K562 (cell line): ENCODE data around the gene PCSK2. TPM values are rescaled to one million over a fixed set of nuclear protein-coding genes. Genes with fewer than 3 reads are reported as not detected.

Source experiments
- ATAC-seq: fragments of 200-7000 bp; cut with Tn5 transposase; 3 replicates; pipeline ENCODE4 v1.9.1; 2020; ENCODE audit warnings: moderate library complexity
- BruUV-seq: library from RNA; stranded (reverse); fragments of 400-500 nt; replicated peaks from 2 replicates; lab custom pipeline; 2021; lab: Mats Ljungman, UMichigan
- CTCF ChIA-PET: fragments of 300-600 bp; formaldehyde crosslinking; extraction: SDS; loops from one replicate; lab custom pipeline; 2021; ENCODE audit warnings: low intra/inter-chr PET ratio; lab: Yijun Ruan, JAX
- POLR2A ChIA-PET: fragments of 300-600, 350-650 bp; sonication (Branson Sonifier 250); formaldehyde crosslinking; extraction: SDS; loops from one replicate; lab custom pipeline; 2021; ENCODE audit warnings: antibody characterized with exemption, inconsistent platforms; lab: Yijun Ruan, JAX
- DNase-seq, 4 experiments: peaks; one replicate each; pipeline versions ENCODE4 v3.0.0 to v3.0.0-alpha.2; 2011 to 2018; ENCODE audit warnings: low spot score in 3 of 4, mixed read lengths in 3 of 4; ENCODE audit errors: extremely low read depth in 1 of 4
- FAIRE-seq: peaks from 2 replicates; lab custom pipeline; 2011; peaks lifted over from hg19 to GRCh38; lab: Jason Lieb, UNC
- H2AFZ ChIP-seq: 2 replicates; pipeline ENCODE4 v1.6.0; 2011; ENCODE audit warnings: low read depth, low read length, control low read depth, inconsistent platforms
- H3K27ac ChIP-seq: fragments of 200-600 bp; 3 replicates; pipeline ENCODE4 v1.8.0; 2011; ENCODE audit warnings: low read depth, mild to moderate bottlenecking, control low read depth, inconsistent platforms, low read length, moderate library complexity, mixed read lengths; ENCODE audit errors: extremely low read depth
- H3K27me3 ChIP-seq, 2 experiments: fragments of 300-600 bp in 1 of 2; 2 replicates in 1 of 2; 3 replicates in 1 of 2; pipeline versions ENCODE4 v1.6.0 to v1.8.0; 2011; ENCODE audit warnings: inconsistent platforms in 2 of 2, low read length in 2 of 2, mild to moderate bottlenecking in 1 of 2, mixed read lengths in 1 of 2, moderate library complexity in 1 of 2; ENCODE audit not compliant: control insufficient read depth in 2 of 2, insufficient read depth in 2 of 2
- H3K36me3 ChIP-seq: fragments of 300-600 bp; 3 replicates; pipeline ENCODE4 v1.8.0; 2011; ENCODE audit warnings: mild to moderate bottlenecking, low read length, inconsistent platforms; ENCODE audit not compliant: control insufficient read depth, insufficient read depth
- H3K4me1 ChIP-seq, 2 experiments: fragments of 200-600 bp in 1 of 2; replicated peaks in 1 of 2; 2 replicates in 1 of 2; 3 replicates in 1 of 2; pipeline versions ENCODE4 v1.5.1 to v1.8.0; 2011; ENCODE audit warnings: inconsistent platforms in 2 of 2, low read length in 2 of 2, mild to moderate bottlenecking in 1 of 2, mixed read lengths in 1 of 2, moderate library complexity in 1 of 2; ENCODE audit not compliant: control insufficient read depth in 2 of 2, insufficient read depth in 2 of 2
- H3K4me2 ChIP-seq: 2 replicates; pipeline ENCODE4 v1.6.1; 2011; ENCODE audit warnings: low read length, control low read depth, inconsistent platforms, mixed read lengths; ENCODE audit not compliant: insufficient read depth
- H3K4me3 ChIP-seq: fragments of 200-600 bp; sonication (generic), shearing (Covaris generic); 2 replicates; pipeline ENCODE4 v1.5.1; 2016; ENCODE audit warnings: control low read depth, inconsistent platforms
- H3K79me2 ChIP-seq: fragments of 200-600 bp; 3 replicates; pipeline ENCODE4 v1.8.0; 2011; ENCODE audit warnings: low read length, inconsistent platforms; ENCODE audit not compliant: control insufficient read depth, insufficient read depth
- H3K9ac ChIP-seq, 2 experiments: 2 replicates each; pipeline versions ENCODE4 v1.6.0 to v1.6.1; 2011; ENCODE audit warnings: low read depth in 2 of 2, low read length in 2 of 2, control low read depth in 1 of 2, inconsistent platforms in 1 of 2, mild to moderate bottlenecking in 1 of 2, mixed read lengths in 1 of 2; ENCODE audit not compliant: insufficient read depth in 1 of 2
- H3K9me1 ChIP-seq: one replicate; pipeline ENCODE4 v1.6.0; 2011; ENCODE audit warnings: inconsistent platforms, mild to moderate bottlenecking, low read length, moderate library complexity; ENCODE audit not compliant: control insufficient read depth, insufficient read depth
- H3K9me3 ChIP-seq: replicated peaks from 2 replicates; pipeline ENCODE4 v1.5.1; 2011; ENCODE audit warnings: low read depth, low read length, inconsistent platforms; ENCODE audit not compliant: control insufficient read depth, insufficient read depth
- H4K20me1 ChIP-seq: replicated peaks from 2 replicates; pipeline ENCODE4 v1.6.1; 2011; ENCODE audit warnings: low read length, inconsistent platforms, mixed read lengths; ENCODE audit not compliant: control insufficient read depth, insufficient read depth
- BMI1 ChIP-seq: fragments of 150-350 bp; IDR thresholded peaks from 2 replicates; pipeline ENCODE4 v1.6.1; 2014; ENCODE audit warnings: low read length
- CBFB ChIP-seq: sonication (generic); formaldehyde crosslinking; IDR thresholded peaks from 2 replicates; pipeline ENCODE4 v1.4.0; 2020; ENCODE audit warnings: mild to moderate bottlenecking, missing genetic modification reagents
- FOXM1 ChIP-seq, 2 experiments: fragments of 450-650 bp in 1 of 2; sonication (generic) in 1 of 2; formaldehyde crosslinking in 1 of 2; IDR thresholded peaks; 2 replicates each; pipeline versions ENCODE4 v1.6.1 to v1.9.0; 2017 to 2022; ENCODE audit warnings: low read depth in 2 of 2, mild to moderate bottlenecking in 2 of 2, missing genetic modification reagents in 1 of 2, moderate library complexity in 1 of 2
- HMBOX1 ChIP-seq: sonication (generic); IDR thresholded peaks from 2 replicates; pipeline ENCODE4 v1.6.1; 2016
- KAT8 ChIP-seq: fragments of 450-650 bp; IDR thresholded peaks from 2 replicates; pipeline ENCODE4 v1.6.1; 2016; ENCODE audit warnings: low read depth, mild to moderate bottlenecking
- MCM3 ChIP-seq: fragments of 450-650 bp; IDR thresholded peaks from 2 replicates; pipeline ENCODE4 v1.6.1; 2016
- MYC ChIP-seq, 2 experiments: fragments of 250-450 bp in 1 of 2; sonication (Bioruptor Pico) in 1 of 2; IDR thresholded peaks; 2 replicates each; pipeline versions ENCODE4 v1.5.1 to v1.6.1; 2012 to 2021; ENCODE audit warnings: low read depth in 2 of 2, borderline replicate concordance in 1 of 2, improper control_type of control experiment in 1 of 2, low read length in 1 of 2, mild to moderate bottlenecking in 1 of 2, moderate library complexity in 1 of 2
- NELFE ChIP-seq: IDR thresholded peaks from 2 replicates; pipeline ENCODE4 v1.6.1; 2011; ENCODE audit warnings: mild to moderate bottlenecking; ENCODE audit not compliant: insufficient read depth, insufficient read length
- STAT5B ChIP-seq: fragments of 250-450 bp; sonication (Bioruptor Pico); IDR thresholded peaks from 2 replicates; pipeline ENCODE4 v1.8.0; 2021; ENCODE audit warnings: mild to moderate bottlenecking, inconsistent platforms
- ZBTB34 ChIP-seq: fragments of 250-450 bp; sonication (Bioruptor Pico); IDR thresholded peaks from 2 replicates; pipeline ENCODE4 v1.8.0; 2021; ENCODE audit warnings: mild to moderate bottlenecking, moderate library complexity
- ZNF232 ChIP-seq: sonication (generic); formaldehyde crosslinking; IDR thresholded peaks from 2 replicates; pipeline ENCODE4 v1.8.0; 2022; ENCODE audit warnings: mild to moderate bottlenecking, missing genetic modification reagents
- ZNF24 ChIP-seq: fragments of 450-650 bp; IDR thresholded peaks from 2 replicates; pipeline ENCODE4 v1.6.1; 2016
- ZNF79 ChIP-seq: fragments of 250-450 bp; sonication (Bioruptor Pico); IDR thresholded peaks from 2 replicates; pipeline ENCODE4 v1.4.0; 2020; ENCODE audit warnings: low read depth, mild to moderate bottlenecking, moderate library complexity
- WGBS: fragments of 100-300 bp; shearing (Covaris generic); methylation state at CpG from one replicate; pipeline ENCODE4 v1.1.6; 2016; ENCODE audit warnings: low coverage, mixed read lengths; ENCODE audit not compliant: insufficient coverage; ENCODE audit errors: missing lambda C conversion rate; 5-methylcytosine and 5-hydroxymethylcytosine counted together
- in situ Hi-C: fragments of 300-500 bp; cut with MboI; formaldehyde crosslinking; loops from 4 replicates; pipeline ENCODE4 v1.15.0; 2018; ENCODE audit warnings: inconsistent platforms, mixed read lengths
- intact Hi-C: fragments of 100-400 bp; cut with micrococcal nuclease; formaldehyde crosslinking; loops from 2 replicates; pipeline ENCODE4 v1.14.2; 2022
- polyA plus RNA-seq, 8 experiments: library from polyadenylated mRNA; depleted of rRNA in 4 of 8; stranded (reverse) in 5 of 8; unstranded in 3 of 8; fragments of >200 nt; fragmentation: Nextera tagmentation in 2 of 8; fragmentation: Illumina TruSeq in 1 of 8; extraction: Ambion mirVana in 2 of 8; extraction: Trizol in 1 of 8; gene quantifications; 2 replicates each; pipeline versions ENCODE4 v1.2.1 to v1.2.3, GENCODE V29; 2011 to 2014; ENCODE audit warnings: inconsistent platforms in 1 of 8, missing spikeins in 1 of 8
- total RNA-seq, 7 experiments: library from RNA; depleted of rRNA in 6 of 7; stranded (reverse); fragments of >200 nt in 6 of 7; fragmentation: Illumina TruSeq in 2 of 7; extraction: Trizol in 2 of 7; gene quantifications; 2 replicates each; pipeline versions ENCODE4 v1.2.1 to v1.2.3, GENCODE V29; 2011 to 2021; ENCODE audit warnings: low replicate concordance in 1 of 7

Gene PCSK2
- total and polyA plus RNA-seq, 9 of the 15 experiments (the other 6 are each of a cell fraction or from before 2014, with no cell fraction given), result 0.04 to 0.07 (median 0.05) TPM; not detected in 6

- Histone ChIP-seq H3K4me2 (no peak overlapping the region), H2AFZ (no peak overlapping the region), H3K4me1 (no peaks in the 10 kb centered on the region; a peak in 1 of 5 replicates), H3K79me2 (no peaks in the 10 kb centered on the region), H3K27ac (no peak overlapping the region), H3K9me3 (no peaks in the 10 kb centered on the region), H3K9ac (no peak overlapping the region), H3K27me3 (peaks cover 0 to 9% of the 10 kb centered on the region in 2 experiments; a peak in 2 of 5 replicates), H3K9me1 (no peaks in the 10 kb centered on the region), H3K36me3 (no peaks in the 10 kb centered on the region), H4K20me1 (no peaks in the 10 kb centered on the region), H3K4me3 (no peak overlapping the region)
- POLR2A ChIA-PET, result no interaction called here
- DNase-seq, result no peak
- FAIRE-seq, result no peak
- no peak for ATAC-seq
- CTCF ChIA-PET, result no interaction called here
- WGBS, result 0% methylated on average over 2 of the region's 2 CpGs
- BruUV-seq, result no TSS peak
- in situ Hi-C loops (no loop called here), intact Hi-C loops (no loop called here)
- TF ChIP-seq MYC (IDR thresholded peaks at IDR 0.05; ENCODE audit: low read depth, low read length), result no peak
- no peak for TF ChIP-seq MYC (CRISPR knock-in tag; IDR thresholded peaks at IDR 0.05; ENCODE audit: borderline replicate concordance, low read depth)
- TF ChIP-seq KAT8, result no peak
- TF ChIP-seq CBFB (CRISPR knock-in tag), result no peak
- no peak for TF ChIP-seq HMBOX1
- no peak for TF ChIP-seq FOXM1 (IDR thresholded peaks at IDR 0.05; ENCODE audit: low read depth)
- no peak for TF ChIP-seq FOXM1 (CRISPR knock-in tag; IDR thresholded peaks at IDR 0.05; ENCODE audit: low read depth)
- no peak for TF ChIP-seq STAT5B
- no peak for TF ChIP-seq ZBTB34 (CRISPR knock-in tag)
- no peak for TF ChIP-seq ZNF79 (CRISPR knock-in tag)
- no peak for TF ChIP-seq BMI1
- TF ChIP-seq MCM3, result no peak
- TF ChIP-seq NELFE, result no peak
- no peak for TF ChIP-seq ZNF24
- no peak for TF ChIP-seq ZNF232 (CRISPR knock-in tag)
These were observed 221.2 kb downstream of the PCSK2 start for GRCh38 chr20:17448071-17448470.
